HG02798 (cell line): ENCODE data around the gene CRACDL.
"Not testable (repeated sequence)": the region's sequence is repeated elsewhere in the genome, so short reads cannot be mapped to it uniquely, and the experiment has no call there.

ENCODE experiments used
- ATAC-seq: cut with Tn5 transposase; IDR thresholded peaks from one replicate; pipeline ENCODE4 v1.9.1; 2021; ENCODE audit warnings: mild to moderate bottlenecking; ENCODE audit not compliant: unreplicated experiment, poor library complexity

Gene CRACDL

DNA sequence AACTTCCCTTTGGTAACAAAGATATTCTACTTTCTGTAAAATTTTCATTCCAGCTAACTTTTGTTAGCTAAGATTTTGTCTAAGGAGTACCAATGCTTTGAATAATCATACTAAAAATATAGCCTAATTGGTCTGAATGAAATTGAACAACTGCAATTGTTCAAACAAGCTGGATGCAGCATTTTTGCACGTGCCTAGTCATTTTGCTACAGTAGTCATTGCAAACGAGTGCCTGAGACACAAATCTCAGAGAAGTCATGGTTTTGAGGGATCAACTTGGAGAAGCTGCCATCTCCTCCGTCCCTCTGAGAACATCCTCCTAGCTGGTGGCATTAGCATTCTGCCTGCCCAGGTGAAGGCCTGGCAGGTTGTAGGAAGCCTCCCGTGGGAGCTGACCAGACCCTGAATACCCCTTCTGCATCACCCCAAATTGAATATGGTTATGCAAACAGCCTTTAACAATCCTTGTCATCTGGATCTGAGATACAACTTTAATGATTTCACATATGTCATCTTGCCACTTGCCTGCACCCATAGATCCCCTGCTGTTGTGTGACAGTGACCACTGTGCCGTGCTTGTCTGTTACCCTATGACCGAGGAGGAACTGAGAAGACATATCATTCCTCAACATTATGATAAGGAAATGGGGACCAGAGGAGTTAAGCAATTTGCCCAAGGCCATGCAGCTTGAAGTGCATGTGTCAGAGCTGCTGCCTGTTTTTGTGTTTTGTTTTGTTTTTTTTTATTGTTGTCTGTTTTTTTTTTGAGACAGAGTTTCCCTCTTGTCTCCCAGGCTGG lies 176.0 kb downstream of the CRACDL start:
- ATAC-seq: no peak

DNA sequence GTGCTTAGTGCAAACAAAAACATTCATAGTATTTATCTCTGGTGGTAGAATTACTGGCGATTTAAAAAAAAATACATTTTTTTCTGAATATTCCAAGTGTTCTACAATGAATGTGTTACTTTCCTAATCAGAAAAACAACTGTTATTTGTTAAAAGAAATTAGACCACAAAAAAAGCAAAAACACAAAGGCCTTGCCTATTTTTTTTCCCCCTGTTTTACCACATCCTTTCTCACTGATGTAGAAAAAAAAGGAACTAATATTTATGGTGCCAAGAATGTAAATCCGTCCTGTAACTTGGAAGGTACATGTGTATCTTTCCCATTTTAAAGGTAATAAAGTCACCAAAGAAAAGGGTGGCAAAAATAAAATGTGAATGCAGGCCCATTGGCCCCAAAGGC lies 176.7 kb downstream of the CRACDL start:
- ATAC-seq: no peak

DNA sequence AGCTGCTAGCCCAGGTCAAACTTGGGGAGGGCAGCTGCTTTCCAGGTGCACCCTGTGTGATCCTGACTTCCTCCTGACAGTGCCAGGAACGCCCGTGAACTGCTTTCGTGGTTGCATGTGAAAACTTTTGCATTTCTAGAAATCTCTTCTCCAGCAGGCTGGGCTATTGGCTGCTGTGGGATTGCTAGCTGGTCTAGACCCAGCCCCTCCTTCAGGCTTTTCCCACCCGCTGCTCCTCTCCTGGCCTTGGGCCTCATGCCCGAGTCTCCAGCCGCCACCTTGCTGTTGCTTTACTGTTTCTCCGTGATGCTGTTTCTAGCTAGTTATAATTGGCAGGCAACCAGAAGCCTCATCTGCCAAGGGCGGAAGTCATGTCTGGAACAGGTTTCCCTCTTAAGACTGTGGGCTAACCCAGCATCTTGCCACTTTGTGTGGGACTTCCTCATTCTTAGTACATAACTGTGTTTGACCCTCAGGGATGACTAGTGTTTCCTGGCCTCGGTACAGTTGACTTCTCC lies 178.1 kb downstream of the CRACDL start:
- peak; percentile 85 for ATAC-seq

GRCh38 chr2:98753801-98754200 lies 182.2 kb downstream of the CRACDL start:
- ATAC-seq: no peak

GRCh38 chr2:98752711-98753110 lies 183.3 kb downstream of the CRACDL start:
- not testable (repeated sequence) for ATAC-seq

DNA sequence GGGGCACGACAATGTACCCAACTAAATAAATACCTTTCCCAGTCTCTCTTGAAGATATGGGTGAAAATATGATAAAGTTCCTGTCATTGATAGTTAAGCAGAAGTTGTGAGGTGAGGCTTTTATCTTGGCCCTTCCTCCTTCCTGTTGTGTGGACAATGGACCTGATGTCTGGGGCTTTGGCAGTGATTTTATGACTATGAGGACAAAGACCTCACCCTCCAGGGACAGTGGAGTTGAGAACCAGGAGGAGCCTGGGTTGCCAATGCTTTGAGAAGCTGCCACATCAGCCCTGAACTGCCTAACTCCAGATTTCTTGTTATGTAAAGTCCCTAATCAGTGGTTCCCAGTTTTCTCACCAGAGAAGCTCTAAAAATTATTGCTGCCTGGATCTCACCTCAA lies 184.3 kb downstream of the CRACDL start:
- no peak for ATAC-seq

DNA sequence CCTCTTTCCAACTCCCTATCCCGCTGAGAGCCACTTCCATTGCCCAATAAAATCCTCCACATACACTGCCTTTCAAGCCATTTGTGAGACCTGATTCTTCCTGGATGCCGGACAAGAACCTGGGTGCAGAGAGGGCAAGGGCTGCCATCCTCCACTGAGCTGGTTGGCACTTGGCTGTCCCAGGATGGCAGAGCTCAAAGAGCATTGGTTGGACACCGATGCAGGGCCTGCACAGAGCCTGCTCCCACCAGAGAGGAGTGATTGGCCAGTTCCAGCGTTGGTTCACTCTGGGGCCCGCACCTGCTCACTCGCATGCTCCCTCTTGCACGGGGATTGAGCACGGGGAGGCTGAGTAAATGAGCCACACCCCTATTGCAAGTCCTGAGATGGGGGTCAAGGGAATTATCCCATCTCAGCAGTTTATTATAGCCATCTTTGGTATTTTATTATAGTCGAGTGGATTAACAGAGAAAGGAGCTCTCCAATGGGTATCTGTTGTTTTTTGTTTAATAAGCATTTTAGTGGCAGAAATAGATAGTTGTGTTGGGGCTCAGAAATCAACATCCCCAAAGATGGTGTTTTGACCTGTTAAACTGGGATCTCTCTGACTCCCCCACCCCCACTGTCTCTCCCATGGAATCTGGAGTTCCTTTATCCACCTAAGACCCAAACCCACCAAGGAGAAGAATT lies 185.3 kb downstream of the CRACDL start:
- no peak for ATAC-seq

GRCh38 chr2:98749066-98749450 lies 187.0 kb downstream of the CRACDL start:
- ATAC-seq: peak; percentile 39

GRCh38 chr2:98748292-98749065 lies 187.5 kb downstream of the CRACDL start:
- peak; percentile 30 for ATAC-seq

DNA sequence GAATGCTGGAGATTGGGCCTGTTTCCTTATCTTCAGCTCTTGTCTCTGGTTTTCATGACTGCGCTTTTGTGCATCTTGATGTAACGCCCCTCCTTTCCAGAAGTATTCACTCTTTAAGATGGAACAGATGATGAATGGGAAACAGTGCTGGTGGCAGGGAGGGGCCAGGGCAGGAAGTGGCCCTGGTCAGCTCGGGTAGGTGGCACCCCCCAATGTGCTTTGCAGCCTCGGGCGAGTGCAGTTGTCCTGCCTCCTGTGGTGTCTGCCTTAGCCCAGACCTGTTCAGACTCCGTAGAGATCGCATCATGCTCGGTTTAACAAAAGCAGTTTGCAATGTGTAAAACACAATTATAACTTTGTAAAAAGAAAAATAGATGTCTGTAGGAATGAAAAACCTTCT lies 188.1 kb downstream of the CRACDL start:
- ATAC-seq: no peak

DNA sequence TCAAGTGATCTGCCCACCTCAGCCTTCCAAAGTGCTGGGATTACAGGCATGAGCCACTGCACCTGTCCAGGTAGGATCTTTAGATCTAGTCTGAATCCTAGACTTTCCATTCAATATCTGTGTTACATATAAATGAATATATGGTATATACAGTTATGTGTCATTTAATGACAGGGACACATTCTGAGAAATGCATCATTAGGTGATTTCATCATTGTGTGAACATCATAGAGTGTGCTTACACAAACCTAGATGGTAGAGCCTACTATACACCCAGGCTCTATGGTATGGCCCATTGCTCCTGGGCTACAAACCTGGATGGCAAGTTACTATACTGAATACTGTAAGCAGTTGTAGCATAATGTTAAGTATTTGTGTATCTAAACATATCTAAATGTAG lies 189.6 kb downstream of the CRACDL start:
- no peak for ATAC-seq

DNA sequence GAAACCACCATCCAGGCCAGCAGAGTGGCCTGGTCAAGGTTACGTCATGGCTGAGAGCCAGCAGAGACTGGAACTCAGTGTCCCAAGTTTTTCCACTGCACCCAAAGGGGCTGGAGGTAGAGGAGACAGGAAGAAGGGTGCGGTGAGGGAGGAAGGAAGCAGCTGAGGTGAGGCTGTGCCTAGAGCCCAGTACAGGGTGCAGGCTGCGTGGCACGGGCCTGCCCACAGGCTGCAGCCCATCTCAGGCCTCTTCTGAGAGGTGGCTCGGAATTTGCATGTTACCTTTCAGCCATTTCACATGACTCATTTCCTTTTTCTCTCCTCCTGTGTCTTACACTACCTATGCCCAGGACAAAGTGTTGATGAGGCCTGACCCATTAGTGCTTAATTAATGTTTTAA lies 191.4 kb downstream of the CRACDL start:
- ATAC-seq: no peak
